HEK293 (cell line): ENCODE data around the gene ITIH3.

Experiments
- SP3 ChIP-seq: fragments of 450-650 bp; formaldehyde crosslinking; IDR thresholded peaks from 2 replicates; pipeline ENCODE4 v1.5.1; 2016; ENCODE audit warnings: missing biosample characterization, missing genetic modification characterization
- ZNF221 ChIP-seq: fragments of 450-650 bp; formaldehyde crosslinking; IDR thresholded peaks from 2 replicates; pipeline ENCODE4 v1.5.1; 2017; ENCODE audit warnings: missing biosample characterization, missing genetic modification characterization, borderline replicate concordance
- ZNF366 ChIP-seq: fragments of 450-650 bp; formaldehyde crosslinking; conservative IDR thresholded peaks from 2 replicates; pipeline ENCODE4 v1.5.1; 2016; ENCODE audit warnings: missing biosample characterization, missing genetic modification characterization
- ZSCAN30 ChIP-seq: fragments of 450-650 bp; IDR thresholded peaks from 2 replicates; pipeline ENCODE4 v1.5.1; 2018; ENCODE audit warnings: missing biosample characterization, mild to moderate bottlenecking, missing genetic modification characterization, moderate library complexity
- TF ChIP-seq, protein P1 (sequence below): fragments of 450-650 bp; formaldehyde crosslinking; IDR thresholded peaks from 2 replicates; pipeline ENCODE4 v1.5.1; 2016; ENCODE audit warnings: missing biosample characterization, missing genetic modification characterization
- TF ChIP-seq, protein P2 (sequence below): fragments of 450-650 bp; formaldehyde crosslinking; IDR thresholded peaks from 2 replicates; pipeline ENCODE4 v1.5.1; 2016; ENCODE audit warnings: missing biosample characterization, missing genetic modification characterization
- TF ChIP-seq, protein P3 (sequence below): fragments of 450-650 bp; formaldehyde crosslinking; IDR thresholded peaks from 2 replicates; pipeline ENCODE4 v1.5.1; 2016; ENCODE audit warnings: missing biosample characterization, missing genetic modification characterization
- TF ChIP-seq, protein P4 (sequence below): fragments of 450-650 bp; formaldehyde crosslinking; IDR thresholded peaks from 2 replicates; pipeline ENCODE4 v1.5.1; 2016; ENCODE audit warnings: missing biosample characterization, missing genetic modification characterization, low read depth
- TF ChIP-seq, protein P5 (sequence below): fragments of 450-650 bp; formaldehyde crosslinking; IDR thresholded peaks from 2 replicates; pipeline ENCODE4 v1.5.1; 2016; ENCODE audit warnings: missing biosample characterization, missing genetic modification characterization

- TF ChIP-seq, protein P1, sequence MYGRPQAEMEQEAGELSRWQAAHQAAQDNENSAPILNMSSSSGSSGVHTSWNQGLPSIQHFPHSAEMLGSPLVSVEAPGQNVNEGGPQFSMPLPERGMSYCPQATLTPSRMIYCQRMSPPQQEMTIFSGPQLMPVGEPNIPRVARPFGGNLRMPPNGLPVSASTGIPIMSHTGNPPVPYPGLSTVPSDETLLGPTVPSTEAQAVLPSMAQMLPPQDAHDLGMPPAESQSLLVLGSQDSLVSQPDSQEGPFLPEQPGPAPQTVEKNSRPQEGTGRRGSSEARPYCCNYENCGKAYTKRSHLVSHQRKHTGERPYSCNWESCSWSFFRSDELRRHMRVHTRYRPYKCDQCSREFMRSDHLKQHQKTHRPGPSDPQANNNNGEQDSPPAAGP (tag by site-specific recombination): no peak
- TF ChIP-seq, protein P2, sequence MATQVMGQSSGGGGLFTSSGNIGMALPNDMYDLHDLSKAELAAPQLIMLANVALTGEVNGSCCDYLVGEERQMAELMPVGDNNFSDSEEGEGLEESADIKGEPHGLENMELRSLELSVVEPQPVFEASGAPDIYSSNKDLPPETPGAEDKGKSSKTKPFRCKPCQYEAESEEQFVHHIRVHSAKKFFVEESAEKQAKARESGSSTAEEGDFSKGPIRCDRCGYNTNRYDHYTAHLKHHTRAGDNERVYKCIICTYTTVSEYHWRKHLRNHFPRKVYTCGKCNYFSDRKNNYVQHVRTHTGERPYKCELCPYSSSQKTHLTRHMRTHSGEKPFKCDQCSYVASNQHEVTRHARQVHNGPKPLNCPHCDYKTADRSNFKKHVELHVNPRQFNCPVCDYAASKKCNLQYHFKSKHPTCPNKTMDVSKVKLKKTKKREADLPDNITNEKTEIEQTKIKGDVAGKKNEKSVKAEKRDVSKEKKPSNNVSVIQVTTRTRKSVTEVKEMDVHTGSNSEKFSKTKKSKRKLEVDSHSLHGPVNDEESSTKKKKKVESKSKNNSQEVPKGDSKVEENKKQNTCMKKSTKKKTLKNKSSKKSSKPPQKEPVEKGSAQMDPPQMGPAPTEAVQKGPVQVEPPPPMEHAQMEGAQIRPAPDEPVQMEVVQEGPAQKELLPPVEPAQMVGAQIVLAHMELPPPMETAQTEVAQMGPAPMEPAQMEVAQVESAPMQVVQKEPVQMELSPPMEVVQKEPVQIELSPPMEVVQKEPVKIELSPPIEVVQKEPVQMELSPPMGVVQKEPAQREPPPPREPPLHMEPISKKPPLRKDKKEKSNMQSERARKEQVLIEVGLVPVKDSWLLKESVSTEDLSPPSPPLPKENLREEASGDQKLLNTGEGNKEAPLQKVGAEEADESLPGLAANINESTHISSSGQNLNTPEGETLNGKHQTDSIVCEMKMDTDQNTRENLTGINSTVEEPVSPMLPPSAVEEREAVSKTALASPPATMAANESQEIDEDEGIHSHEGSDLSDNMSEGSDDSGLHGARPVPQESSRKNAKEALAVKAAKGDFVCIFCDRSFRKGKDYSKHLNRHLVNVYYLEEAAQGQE: no peak
- TF ChIP-seq ZSCAN30 (tag by site-specific recombination) (no peak), ZNF366 (tag by site-specific recombination) (no peak), SP3 (tag by site-specific recombination) (no peak), ZNF221 (tag by site-specific recombination) (no peak)
- TF ChIP-seq, protein P3, sequence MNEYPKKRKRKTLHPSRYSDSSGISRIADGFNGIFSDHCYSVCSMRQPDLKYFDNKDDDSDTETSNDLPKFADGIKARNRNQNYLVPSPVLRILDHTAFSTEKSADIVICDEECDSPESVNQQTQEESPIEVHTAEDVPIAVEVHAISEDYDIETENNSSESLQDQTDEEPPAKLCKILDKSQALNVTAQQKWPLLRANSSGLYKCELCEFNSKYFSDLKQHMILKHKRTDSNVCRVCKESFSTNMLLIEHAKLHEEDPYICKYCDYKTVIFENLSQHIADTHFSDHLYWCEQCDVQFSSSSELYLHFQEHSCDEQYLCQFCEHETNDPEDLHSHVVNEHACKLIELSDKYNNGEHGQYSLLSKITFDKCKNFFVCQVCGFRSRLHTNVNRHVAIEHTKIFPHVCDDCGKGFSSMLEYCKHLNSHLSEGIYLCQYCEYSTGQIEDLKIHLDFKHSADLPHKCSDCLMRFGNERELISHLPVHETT (tag by site-specific recombination): no peak
- TF ChIP-seq, protein P4, sequence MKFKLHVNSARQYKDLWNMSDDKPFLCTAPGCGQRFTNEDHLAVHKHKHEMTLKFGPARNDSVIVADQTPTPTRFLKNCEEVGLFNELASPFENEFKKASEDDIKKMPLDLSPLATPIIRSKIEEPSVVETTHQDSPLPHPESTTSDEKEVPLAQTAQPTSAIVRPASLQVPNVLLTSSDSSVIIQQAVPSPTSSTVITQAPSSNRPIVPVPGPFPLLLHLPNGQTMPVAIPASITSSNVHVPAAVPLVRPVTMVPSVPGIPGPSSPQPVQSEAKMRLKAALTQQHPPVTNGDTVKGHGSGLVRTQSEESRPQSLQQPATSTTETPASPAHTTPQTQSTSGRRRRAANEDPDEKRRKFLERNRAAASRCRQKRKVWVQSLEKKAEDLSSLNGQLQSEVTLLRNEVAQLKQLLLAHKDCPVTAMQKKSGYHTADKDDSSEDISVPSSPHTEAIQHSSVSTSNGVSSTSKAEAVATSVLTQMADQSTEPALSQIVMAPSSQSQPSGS (tag by site-specific recombination): no peak
- TF ChIP-seq, protein P5, sequence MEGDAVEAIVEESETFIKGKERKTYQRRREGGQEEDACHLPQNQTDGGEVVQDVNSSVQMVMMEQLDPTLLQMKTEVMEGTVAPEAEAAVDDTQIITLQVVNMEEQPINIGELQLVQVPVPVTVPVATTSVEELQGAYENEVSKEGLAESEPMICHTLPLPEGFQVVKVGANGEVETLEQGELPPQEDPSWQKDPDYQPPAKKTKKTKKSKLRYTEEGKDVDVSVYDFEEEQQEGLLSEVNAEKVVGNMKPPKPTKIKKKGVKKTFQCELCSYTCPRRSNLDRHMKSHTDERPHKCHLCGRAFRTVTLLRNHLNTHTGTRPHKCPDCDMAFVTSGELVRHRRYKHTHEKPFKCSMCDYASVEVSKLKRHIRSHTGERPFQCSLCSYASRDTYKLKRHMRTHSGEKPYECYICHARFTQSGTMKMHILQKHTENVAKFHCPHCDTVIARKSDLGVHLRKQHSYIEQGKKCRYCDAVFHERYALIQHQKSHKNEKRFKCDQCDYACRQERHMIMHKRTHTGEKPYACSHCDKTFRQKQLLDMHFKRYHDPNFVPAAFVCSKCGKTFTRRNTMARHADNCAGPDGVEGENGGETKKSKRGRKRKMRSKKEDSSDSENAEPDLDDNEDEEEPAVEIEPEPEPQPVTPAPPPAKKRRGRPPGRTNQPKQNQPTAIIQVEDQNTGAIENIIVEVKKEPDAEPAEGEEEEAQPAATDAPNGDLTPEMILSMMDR (tag by site-specific recombination): no peak
These were observed 7.2 kb downstream of the ITIH3 start for GRCh38 chr3:52801839-52802238.
